Bronchial epithelial cell (primary cell): ENCODE results near the gene AATK. TPM values are rescaled to one million over a fixed set of nuclear protein-coding genes. Genes with fewer than 3 reads are reported as not detected.
A peak's percentile ranks its signal among the peaks of the same experiment; 100 is the strongest.

Source experiments
- DNase-seq: peaks from one replicate; pipeline ENCODE4 v3.0.0-alpha.2; 2010; ENCODE audit warnings: low read depth
- FAIRE-seq: peaks from 2 replicates; lab custom pipeline; 2011; peaks lifted over from hg19 to GRCh38; lab: Jason Lieb, UNC
- H3K27me3 ChIP-seq: 2 replicates; pipeline ENCODE4 v1.5.1; 2011; ENCODE audit warnings: low read length; ENCODE audit not compliant: control insufficient read depth, insufficient read depth
- H3K36me3 ChIP-seq: 2 replicates; pipeline ENCODE4 v1.5.1; 2011; ENCODE audit warnings: low read length; ENCODE audit not compliant: control insufficient read depth, insufficient read depth
- H3K4me3 ChIP-seq: 2 replicates; pipeline ENCODE4 v1.5.1; 2011; ENCODE audit warnings: mild to moderate bottlenecking, low read depth, low read length, control low read depth
- CTCF ChIP-seq: IDR thresholded peaks from 2 replicates; pipeline ENCODE4 v1.5.1; 2011; ENCODE audit warnings: mild to moderate bottlenecking, moderate library complexity, low read length, control low read depth, inconsistent platforms; ENCODE audit not compliant: insufficient read depth, severe bottlenecking
- total RNA-seq: library from RNA; depleted of rRNA; stranded (reverse); fragments of >200 nt; gene quantifications from 2 replicates; pipeline ENCODE4 v1.2.1, GENCODE V29; 2014

AATK gene
- total RNA-seq, 1 donor from 2014 or later = 0.79 TPM

GRCh38 chr17:81097134-81097942, 68.7 kb downstream of the AATK start:
- peak; percentile 67 for DNase-seq
- Histone ChIP-seq H3K27me3 (no peaks in the 10 kb centered on the region), H3K4me3 (no peak overlapping the region), H3K36me3 (peaks cover 28% of the 10 kb centered on the region)
- no peak for FAIRE-seq
- TF ChIP-seq CTCF = peak; percentile 82

- Histone ChIP-seq H3K4me3 (no peak overlapping the region), H3K36me3 (peaks cover 25% of the 10 kb centered on the region), H3K27me3 (no peaks in the 10 kb centered on the region)
- DNase-seq (no peak), FAIRE-seq (no peak)
- TF ChIP-seq CTCF = no peak
Observed at GRCh38 chr17:81096741-81097133, 69.3 kb downstream of the AATK start.

- FAIRE-seq (no peak), DNase-seq (no peak)
- TF ChIP-seq CTCF = no peak
- no peak overlapping the region for H3K4me3 ChIP-seq
- H3K27me3 ChIP-seq = no peaks in the 10 kb centered on the region
- H3K36me3 ChIP-seq = peaks cover 16% of the 10 kb centered on the region
Observed at GRCh38 chr17:81095383-81095762, 70.6 kb downstream of the AATK start.

GRCh38 chr17:81094509-81095382, 71.3 kb downstream of the AATK start:
- Histone ChIP-seq H3K36me3 (peaks cover 12% of the 10 kb centered on the region), H3K27me3 (no peaks in the 10 kb centered on the region), H3K4me3 (no peak overlapping the region)
- peak; percentile 99 for FAIRE-seq
- DNase-seq = peak; percentile 98
- no peak for TF ChIP-seq CTCF

GRCh38 chr17:81093619-81094508, 72.2 kb downstream of the AATK start:
- Histone ChIP-seq H3K27me3 (no peaks in the 10 kb centered on the region), H3K36me3 (peaks cover 5% of the 10 kb centered on the region), H3K4me3 (no peak overlapping the region)
- no peak for TF ChIP-seq CTCF
- no peak for DNase-seq
- no peak for FAIRE-seq
